ENCODE data around the gene NAGS. TPM values are rescaled to one million over a fixed set of nuclear protein-coding genes. Genes with fewer than 3 reads are reported as not detected.

The NAGS gene
- total and polyA plus RNA-seq, 10 of the 15 experiments (the other 5 are each of a cell fraction or from before 2014, with no cell fraction given) = 0.11 to 1.6 (median 0.64) TPM; not detected in 1

GRCh38 chr17:43961954-43962353 lies 42.5 kb upstream of the NAGS start:
- no peaks in the 10 kb centered on the region for H3K36me3 ChIP-seq (ENCODE audit: control insufficient read depth in 2 of 2, insufficient read depth in 2 of 2, low read length in 1 of 2)
- FAIRE-seq = no peak

More at GRCh38 chr17:43961954-43962353, 42.5 kb upstream of the NAGS start:
- Histone ChIP-seq H3K4me2 (ENCODE audit: control insufficient read depth, insufficient read depth) (no peak overlapping the region), H3K4me1 (ENCODE audit: control insufficient read depth, insufficient read depth, low read length) (no peaks in the 10 kb centered on the region), H3K4me3 (no peak overlapping the region), H3K9ac (ENCODE audit: control insufficient read depth, insufficient read depth, low read length) (no peak overlapping the region), H3K27ac (ENCODE audit: control insufficient read depth, insufficient read depth) (no peak overlapping the region), H3K9me3 (replicated peaks; ENCODE audit: control insufficient read depth, insufficient read depth, low read length) (no peaks in the 10 kb centered on the region), H3K27me3 (replicated peaks in 1 of 2; ENCODE audit: control insufficient read depth in 2 of 2, insufficient read depth in 2 of 2, low read length in 1 of 2) (peaks cover 0 to 2% of the 10 kb centered on the region in 2 experiments; a peak in 2 of 4 replicates), H2AFZ (ENCODE audit: control insufficient read depth, low read depth, low read length) (no peak overlapping the region), H3K79me2 (ENCODE audit: control insufficient read depth, insufficient read depth, low read length) (no peaks in the 10 kb centered on the region), H4K20me1 (ENCODE audit: control insufficient read depth, insufficient read depth) (no peaks in the 10 kb centered on the region)
- no TSS peak for BruUV-seq (replicated peaks)
- DNase-seq (ENCODE audit: low read depth, low spot score) (no peak), ATAC-seq (no peak)
- ChIA-PET CTCF (interaction anchor here (0.6 to 2.3 kb wide), 2 partner anchors 18 to 207 kb away, joined by 3 to 7 read pairs; no protein-coding TSS in a partner anchor), RAD21 (ENCODE audit: unreplicated experiment) (no interaction called here), POLR2A (interaction anchor here (0.6 kb wide), 1 partner anchor 207 kb away, joined by 3 read pairs; no protein-coding TSS in a partner anchor), SMC1A (ENCODE audit: uncharacterized antibody, unreplicated experiment) (no interaction called here)
- WGBS (ENCODE audit: insufficient coverage, insufficient replicate concordance, low lambda C conversion rate, missing lambda C conversion rate) = 73% methylated on average over 2 of the region's 2 CpGs
- intact Hi-C loops (cut with micrococcal nuclease; ENCODE audit: unreplicated experiment) (no loop called here), in situ Hi-C loops (cut with MboI) (no loop called here)
- TF ChIP-seq LARP7 (IDR thresholded peaks at IDR 0.05) = no peak
- no peak for TF ChIP-seq NR2F1 (conservative IDR thresholded peaks at IDR 0.05)
- TF ChIP-seq NKRF (conservative IDR thresholded peaks at IDR 0.05) = no peak
- no peak for TF ChIP-seq E2F4 (IDR thresholded peaks at IDR 0.05; ENCODE audit: low read depth, low read length)
- no peak for TF ChIP-seq BHLHE40 (IDR thresholded peaks at IDR 0.05; ENCODE audit: borderline replicate concordance in 1 of 2, low read depth in 2 of 2, low read length in 1 of 2)
- no peak for TF ChIP-seq RFX5 (IDR thresholded peaks at IDR 0.05; ENCODE audit: low read depth, low read length)

All from GM12878 (cell line).